Activated CD4-positive, alpha-beta T cell treated with anti-CD3 and anti-CD28 coated beads for 1 hour (primary cell): ENCODE results near the gene MFSD2B.
"Not testable (repeated sequence)": the region's sequence is repeated elsewhere in the genome, so short reads cannot be mapped to it uniquely, and the experiment has no call there.

Experiments used
- DNase-seq: peaks from one replicate; pipeline ENCODE4 v3.0.0-alpha.2; 2020

MFSD2B gene

DNA sequence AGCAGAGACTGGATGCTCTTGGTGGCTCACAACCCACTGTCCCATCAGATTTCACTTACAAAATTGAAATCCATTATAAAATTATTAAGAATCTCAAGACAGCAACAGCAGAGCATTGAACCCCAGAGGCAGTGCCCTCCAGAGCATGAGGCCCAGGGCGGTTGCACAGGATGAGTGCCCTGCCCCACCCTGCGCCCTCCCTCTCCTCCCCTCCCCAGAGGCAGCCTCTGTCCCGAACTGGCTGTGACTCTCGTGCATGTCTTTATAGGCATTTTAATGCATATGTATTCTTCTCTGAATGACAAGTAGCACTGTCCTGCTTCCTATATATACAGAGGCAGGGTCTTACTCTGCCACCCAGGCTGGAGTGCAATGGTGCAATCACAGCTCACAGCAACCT, 10.4 kb downstream of the MFSD2B start:
- DNase-seq = no peak

DNA sequence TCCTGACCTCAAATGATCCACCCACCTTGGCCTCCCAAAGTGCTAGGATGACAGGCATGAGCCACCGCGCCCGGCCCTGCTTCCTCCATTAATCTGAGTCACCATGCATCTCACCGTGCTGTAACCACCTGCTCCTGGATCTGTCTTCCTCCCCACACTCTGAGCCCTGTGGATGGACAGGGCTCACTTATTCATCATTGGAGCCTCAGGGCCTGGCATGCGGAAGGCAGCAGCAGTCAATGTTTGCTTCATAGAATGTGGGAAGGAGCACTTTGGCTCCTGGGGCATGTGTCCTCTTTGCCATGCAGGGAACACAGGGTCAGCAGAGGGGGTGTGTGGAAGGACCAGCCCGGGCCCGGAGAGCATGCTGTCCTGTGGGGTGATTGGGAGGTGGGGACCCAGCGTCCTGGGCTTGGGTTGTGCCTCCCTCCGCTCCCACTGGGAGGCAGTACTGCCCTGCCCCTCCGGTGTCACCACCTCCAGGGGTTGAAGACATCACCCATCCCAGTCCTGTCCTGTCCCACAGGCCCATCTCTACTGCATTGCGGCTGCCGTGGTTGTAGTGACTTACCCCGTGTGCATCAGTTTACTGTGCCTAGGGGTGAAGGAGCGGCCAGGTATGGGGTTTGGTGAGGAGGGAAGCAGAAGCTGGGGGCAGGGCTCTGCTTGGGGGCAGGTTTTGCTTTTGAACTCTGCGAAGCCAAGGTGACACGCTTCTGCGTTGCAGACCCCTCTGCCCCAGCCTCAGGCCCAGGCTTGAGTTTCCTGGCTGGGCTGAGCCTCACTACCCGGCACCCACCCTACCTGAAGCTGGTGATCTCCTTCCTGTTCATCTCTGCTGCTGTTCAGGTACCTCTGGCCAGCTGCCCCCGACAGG, 11.5 kb downstream of the MFSD2B start:
- no peak for DNase-seq

DNA sequence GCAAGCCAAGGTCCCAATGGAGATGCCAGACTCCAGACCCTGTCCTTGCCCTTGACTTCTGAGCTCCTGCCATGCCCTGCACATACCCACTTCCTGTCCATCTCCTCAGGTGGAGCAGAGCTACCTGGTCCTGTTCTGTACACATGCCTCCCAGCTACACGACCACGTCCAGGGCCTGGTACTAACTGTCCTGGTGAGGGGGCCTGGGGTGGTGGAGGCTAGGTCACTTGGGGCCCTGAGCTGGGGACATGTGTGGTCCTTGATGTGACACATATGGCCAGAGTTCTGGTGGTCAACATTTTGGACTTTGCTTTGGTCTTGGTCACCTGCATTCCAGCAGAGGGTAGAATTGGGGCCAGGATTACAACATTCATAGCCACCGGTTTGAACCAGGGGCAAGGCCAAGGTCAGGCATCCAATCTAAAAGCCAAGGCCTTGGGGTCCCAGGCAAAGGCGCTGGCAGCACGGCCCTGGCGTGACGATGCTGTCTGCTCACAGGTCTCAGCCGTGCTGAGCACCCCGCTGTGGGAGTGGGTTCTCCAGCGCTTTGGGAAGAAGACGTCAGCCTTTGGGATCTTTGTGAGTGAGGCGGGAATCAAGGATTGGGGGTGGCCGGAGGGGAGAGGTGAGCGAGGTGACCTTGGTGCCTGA, 12.6 kb downstream of the MFSD2B start:
- no peak for DNase-seq

DNA sequence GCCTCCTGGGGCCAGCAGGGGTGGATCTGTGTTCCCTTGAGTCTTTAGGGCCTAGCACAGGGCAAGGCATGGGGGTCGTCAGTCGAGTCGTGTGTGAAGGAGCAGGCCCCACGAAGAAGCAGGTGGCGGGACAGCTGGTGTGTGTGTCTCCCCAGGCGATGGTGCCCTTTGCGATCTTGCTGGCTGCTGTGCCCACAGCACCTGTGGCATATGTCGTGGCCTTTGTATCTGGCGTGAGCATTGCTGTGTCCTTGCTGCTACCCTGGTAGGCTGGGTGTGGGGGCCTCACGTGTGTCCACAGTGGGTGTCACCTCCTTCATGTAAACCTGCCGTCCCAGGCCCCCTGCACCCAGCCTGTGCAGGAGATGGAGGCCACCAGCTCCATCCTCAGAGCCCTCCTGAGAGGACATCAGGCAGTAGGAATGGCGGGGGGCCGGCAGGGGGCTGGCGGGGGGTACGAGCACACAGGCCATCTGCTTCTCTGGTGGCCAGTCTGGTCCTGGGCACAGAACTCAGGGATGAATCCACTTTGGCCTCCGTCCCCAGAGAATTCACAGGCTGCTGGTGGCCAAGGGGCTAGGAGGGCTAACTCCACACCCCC, 13.2 kb downstream of the MFSD2B start:
- no peak for DNase-seq

DNA sequence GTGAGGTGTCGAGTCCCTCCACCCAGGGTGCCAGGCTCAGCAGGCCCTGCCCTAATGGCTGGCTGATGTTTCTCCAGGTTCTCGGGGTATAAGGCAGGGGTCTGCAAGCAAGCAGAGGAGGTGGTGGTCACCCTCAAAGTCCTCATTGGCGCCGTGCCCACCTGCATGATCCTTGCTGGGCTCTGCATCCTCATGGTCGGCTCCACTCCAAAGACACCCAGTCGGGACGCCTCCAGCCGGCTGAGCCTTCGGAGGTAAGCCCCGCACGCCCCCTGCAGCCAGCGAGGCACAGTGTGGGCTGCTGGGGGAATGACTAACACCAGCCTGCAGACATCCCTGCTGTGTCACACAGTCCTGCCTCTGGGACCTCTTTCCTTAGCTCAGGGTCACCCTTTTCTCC, 14.1 kb downstream of the MFSD2B start:
- no peak for DNase-seq

DNA sequence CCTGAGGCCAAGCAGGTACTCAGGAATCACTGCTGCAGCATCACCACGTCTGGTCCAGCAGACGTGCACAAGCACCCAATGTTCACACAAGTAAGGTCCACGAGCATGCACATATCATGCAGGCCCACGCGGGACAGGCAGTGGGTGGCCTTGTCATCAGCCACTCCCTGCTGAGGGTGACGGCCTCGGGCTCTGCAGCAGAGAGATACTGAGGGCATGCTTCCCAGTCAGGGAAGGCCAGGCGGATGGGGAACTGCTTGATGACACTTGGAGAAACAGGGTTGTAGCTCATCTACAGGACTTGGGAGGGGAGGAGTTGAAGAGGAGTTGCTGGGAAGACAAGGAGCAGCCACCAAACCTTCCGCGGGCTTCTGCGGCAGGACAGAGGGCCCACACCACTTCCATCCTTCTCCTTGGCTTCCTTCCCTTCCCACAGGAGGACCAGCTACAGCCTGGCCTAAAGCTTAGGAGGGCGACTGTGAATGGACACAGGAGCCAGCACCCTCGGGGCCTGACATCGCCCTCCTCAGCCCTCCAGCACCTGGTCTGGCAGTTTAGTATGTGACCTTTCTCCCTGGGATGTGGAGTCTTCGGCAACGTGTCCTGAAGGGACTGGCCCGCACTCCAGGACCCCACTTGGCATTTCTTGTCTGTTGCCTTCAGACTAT, 15.2 kb downstream of the MFSD2B start:
- no peak for DNase-seq

DNA sequence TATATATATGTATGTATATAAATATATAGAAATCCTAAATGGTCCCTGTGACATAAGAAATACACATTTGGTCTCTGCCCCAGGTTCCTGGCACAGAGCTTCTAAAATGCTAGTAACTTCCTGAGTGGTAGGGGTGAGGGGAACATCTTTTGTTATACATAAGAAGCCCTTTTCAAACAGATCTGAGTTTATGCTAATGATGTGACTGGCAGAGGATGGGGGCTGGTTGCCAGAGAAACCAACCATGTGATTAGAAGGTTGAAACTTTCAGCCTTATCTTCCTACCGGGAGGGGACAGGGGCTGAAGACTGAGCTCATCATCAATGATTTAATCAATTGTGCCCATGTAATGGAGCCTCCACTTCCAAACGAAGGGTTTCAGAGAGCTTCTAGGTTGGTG, 16.3 kb downstream of the MFSD2B start:
- DNase-seq = no peak

DNA sequence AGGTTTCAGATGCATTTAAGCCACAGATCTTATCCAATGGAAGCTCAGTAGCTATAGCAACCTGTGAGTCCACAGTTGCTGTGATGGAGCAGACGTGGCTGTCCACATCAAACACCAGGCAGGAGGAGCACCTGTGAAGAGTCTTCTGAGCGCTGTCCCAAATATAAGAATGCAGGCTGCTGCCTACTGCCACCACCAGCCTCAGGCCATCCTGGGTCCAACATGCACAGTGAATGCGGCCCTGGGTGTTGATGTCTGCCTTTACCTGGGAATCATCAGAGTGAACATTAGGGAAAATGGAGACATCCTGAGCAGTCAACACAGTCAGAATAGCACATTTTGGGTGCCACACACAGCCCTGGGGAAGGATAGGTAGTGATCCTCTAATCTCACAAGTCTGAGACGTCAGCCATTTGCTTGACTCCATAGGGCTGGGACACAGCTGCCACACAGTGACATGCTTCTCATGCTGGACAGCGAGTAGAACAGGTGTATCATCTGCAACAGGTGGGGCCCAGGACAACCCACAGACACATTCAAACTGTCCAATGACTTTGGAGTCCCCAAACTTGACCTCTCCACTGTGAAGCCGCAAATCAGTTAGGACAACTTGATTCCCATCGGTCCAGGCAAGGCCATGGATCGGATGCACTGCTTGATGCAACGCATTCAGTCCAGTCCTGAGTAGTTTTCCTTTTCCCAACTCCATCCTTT, 29.1 kb downstream of the MFSD2B start:
- no peak for DNase-seq

DNA sequence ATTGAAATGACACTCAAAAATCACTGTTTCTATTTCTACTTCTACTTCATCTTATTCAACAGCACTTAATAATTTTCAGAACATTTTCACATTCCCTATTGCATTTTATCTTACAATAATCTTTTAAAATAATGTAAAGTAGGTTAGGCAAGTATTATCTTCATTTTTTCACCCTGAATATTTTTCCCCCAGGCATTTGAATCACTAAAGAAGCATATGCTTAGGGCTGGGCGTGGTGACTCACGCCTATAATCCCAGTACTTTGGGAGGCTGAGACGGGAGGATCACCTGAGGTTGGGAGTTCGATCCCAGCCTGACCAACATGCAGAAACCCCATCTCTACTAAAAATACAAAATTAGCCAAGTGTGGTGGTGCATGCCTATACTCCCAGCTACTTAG, 30.6 kb downstream of the MFSD2B start:
- DNase-seq = no peak

DNA sequence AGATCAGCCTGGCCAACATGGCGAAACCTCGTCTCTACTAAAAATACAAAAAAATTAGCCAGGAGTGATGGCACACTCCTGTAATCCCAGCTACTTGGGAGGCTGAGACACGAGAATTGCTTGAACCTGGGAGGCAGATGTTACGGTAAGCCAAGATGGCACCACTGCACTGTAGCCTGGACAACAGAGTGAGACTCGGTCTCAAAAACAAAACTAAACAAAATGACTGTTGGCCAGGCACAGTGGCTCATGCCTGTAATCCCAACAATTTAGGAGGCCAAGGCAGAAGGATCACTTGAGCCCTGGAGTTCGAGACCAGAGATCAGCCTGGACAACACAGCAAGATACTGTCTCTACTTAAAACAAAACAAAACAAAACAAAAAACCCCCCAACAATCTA, 33.2 kb downstream of the MFSD2B start:
- DNase-seq = not testable (repeated sequence)

DNA sequence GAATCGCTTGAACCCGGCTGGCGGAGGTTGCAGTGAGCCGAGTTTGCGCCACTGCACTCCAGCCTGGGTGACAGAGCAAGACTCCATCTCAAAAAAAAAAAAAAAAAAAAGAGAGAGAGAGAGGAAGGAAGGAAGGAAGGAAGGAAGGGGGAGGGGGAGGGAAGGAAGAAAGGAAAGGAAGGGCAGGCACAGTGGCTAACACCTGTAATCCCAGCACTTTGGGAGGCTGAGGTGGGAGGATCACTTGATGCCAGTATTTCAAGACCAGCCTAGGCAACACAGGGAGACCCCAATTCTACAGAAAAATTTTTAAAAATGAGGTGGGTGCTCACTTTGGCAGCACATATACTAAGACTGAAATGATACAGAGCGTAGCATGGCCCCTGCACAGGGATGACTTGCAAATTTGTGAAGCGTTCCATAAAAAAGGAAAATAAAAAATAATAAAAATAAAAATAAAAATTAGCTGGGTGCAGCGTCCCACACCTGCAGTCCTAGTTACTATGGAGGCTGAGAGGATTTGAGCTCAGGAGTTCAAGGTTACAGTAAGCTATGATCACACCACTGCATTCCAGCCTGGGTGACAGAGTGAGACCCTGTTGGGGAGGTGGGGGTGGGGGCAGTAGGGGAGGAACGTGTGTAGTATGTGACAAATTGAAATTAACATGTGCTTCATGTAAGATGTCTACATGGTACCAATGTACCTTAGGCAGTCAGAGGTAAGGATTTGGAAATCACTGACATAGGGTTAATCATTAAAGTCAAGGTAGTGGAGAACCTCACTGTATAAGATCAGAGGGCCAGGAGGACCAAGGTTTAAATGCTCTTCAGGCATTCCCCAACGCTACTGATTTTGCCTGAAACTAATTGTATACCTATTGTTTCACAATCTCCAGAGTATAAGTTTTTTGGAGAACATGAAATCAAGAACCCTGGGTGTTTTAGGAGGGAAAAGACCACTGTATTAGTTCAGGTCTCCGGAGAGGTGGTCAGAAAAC, 35.9 kb downstream of the MFSD2B start:
- DNase-seq = no peak

DNA sequence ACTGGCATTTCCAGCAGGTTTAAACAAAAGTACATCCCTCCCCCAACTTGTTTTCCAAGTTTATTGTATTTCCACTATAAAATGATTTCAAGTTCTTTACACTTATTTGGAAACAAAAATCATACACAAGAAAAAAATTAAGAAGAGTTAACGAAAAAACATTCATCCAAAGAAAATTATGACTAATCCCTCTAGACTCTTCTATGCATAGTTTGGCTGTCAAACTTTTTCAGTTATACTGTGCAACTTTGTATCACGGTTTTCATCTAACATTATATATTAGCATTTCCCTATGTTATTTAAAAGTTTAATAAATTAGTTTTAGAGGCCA, 36.7 kb downstream of the MFSD2B start:
- no peak for DNase-seq

DNA sequence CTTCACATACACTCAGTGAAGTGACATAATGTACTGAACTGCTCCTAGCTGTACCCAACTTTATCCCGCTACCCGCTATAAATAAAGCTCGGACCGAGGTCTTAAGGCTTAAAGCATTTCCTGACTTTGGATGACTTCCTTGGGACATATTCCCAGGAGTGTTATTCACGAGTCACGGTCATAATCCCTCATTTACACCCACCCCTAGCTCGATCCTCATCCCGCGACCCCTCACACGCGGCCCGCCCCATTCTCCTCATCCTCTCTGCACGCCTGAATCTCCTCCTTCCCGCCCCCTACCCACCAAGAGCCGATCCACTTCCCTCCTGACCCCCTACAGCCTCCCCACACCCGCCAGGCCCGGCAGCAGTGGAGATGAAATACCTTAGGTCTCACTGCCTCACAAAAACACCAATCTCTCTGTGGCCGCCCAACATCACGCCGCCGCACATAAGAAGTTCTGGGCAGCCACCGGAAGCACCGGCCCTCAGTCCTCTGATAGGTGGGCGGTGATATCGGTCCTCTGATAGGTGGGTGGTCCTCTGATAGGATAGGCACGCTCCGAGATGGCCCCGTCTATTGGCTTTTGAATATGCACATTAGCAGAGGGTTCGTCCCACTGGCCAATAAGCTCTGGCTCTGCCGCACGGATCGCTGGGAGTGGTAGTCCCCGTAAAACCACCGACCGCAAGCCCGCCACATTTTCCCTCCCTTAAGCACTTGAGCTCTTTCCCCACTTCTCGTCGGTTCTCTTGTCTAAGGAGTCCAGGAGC, 37.2 kb downstream of the MFSD2B start, which contains the start of gene WDCP:
TSS of gene WDCP (minus strand) at position 462 of the 773 bp plus-strand sequence. CDS start 7,897 bp downstream, outside the sequence.
- peak; percentile 87 for DNase-seq

DNA sequence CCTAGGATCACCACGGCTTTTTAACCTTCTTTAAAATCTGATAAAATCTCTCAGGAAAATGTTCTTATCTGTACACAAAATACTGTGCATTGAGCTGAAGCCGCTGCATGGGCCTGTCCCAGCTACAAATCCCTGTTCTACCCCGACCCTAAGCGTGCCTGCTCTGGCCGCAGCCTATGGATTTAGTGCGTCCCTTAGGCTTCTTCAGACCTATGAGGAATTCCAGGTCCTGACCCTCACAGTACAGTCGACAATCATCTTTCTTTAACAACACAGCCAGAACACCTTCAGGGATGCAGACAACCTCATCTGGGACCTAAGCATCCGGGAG, 37.8 kb downstream of the MFSD2B start:
- DNase-seq = no peak

DNA sequence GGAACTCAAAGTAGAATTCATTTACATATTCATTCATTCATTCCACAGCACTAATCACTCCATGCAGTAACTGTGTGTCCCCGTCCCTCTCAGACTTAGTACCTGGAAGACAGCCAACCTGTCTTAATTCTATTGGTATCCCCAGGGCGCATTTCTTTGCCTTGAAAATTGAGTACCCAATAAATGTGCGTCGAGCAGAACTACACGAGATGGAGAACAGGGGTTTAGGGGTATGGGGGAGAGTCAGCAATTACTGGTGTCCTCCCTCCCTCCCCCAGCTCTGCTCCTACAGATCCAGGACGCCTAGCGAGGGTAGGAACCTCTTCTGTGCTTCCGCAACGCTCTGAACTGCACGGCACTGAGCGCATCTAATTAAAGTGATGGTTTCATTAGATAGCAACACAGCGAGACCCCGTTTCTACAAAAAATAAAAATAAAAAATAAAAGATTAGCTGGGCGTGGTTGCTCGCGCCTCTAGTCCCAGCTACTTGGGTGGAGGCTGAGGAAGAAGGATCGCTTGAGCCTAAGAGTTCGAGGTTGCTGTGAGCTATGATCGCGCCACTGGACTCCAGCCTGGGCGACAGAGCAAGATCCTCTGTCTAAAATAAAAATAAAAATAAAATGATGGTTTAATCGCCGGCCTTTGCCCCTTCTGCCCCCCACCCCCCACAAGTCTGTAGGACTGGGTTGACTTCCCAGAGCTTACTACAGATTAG, 39.0 kb downstream of the MFSD2B start:
- no peak for DNase-seq

DNA sequence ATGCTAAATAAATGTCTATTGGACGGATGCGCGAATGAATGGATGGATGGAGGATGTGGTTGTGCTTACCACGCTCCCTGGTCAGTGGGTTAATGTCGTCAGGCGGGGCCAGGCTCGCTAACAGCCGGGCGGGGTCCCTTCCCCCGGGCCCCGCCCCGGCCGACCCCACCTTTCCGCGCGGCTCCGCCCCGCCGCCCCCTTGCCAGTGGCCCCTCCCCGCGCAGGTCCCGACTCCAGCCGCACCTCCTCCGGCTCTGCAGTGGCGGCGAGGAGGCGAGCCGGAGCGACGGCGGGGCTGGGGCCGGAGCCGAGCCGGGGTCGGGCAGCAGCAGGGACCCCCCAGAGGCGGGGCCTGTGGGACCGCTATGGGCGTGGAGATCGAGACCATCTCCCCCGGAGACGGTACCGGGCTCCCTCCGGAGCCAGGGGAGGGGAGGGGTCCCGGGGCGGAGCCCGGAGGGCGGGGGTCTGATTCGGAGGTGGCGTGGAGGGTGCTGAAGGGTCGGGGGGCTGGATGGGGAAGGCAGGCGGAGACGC, 39.7 kb downstream of the MFSD2B start, which contains the start of gene FKBP1B:
TSS of gene FKBP1B (plus strand) at position 257 of the 537 bp plus-strand sequence. CDS start at position 366, 109 bp downstream.
- peak; percentile 8 for DNase-seq

DNA sequence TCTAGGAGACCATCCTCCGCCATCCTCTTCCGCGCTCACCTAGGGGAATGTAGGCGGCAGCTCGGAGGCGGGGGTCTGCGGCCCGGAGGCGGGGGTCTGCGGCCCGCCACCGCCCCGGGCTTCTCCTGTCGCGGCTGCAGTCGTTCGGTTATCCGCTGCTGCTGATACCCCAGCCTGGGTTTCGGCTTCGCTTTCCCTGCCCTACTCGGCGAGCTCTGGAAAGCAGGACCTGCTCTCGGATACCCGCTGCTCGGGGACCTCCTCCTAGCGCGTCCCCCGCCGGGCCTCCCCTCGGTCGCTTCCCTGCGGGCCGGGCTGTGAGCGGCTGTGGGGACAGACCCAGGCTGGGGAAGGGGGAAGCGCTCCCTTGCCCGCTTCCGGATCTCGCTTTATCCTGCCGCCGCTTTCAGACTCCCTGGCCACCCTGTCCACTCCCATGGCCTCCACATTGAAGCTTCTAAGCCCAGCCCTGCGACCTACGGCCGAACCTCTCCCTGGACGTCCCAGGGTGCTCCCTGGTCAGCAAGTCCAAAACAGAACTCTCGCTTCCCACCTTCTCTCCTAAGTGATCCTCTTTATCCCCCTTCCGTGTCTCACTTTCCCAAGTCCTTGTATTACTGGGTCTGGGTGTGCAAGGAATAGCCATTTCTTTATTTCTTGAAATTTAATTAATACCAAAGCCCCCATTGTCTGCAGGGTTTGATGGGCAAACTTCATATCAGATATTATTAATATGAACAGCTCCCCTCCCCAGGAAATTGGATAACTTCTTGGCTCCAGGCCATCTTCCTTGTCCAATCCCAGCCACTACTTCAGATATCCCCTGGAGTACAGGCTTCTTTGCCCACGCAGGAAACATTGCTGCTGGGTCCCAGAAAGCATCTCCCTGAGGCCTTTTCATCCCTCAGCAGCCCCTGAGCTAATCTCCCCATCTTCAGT, 40.4 kb downstream of the MFSD2B start:
- peak; percentile 9 for DNase-seq

DNA sequence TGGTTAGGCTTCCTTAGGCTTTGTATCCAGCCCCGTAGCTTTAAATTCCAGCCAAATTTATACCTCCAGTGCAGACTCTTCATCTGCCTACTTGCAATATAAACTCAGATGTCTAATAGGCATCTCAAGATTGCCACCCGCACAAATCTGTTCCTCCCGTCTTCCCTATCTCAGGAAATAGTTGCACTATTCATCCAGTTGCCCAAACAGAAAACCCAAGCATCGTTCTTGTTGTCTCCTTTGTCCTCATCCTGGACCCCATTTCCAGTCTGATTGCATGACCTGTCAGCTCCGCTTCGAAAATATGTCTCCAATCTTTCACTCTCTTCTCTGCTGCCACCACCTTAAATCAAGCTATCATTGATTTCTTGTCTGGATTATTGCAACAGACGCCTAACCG, 41.9 kb downstream of the MFSD2B start:
- DNase-seq = no peak

DNA sequence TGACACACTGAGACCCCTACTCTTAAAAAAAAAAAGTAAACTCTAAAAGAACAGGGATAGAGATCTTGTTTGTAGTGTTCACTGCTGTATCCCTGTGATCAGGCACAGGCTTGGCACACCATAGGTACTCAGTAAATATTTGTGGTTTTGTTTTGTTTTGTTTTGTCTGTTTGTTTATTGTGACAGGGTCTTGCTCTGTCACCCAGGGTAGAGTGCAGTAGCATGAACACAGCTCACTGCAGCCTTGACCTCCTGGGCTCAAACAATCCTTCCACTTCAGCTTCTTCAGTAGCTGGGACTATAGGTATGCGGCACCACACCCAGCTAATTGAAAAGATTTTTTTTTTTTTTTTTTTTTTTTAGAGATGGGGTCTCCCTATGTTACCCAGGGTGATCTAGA, 43.1 kb downstream of the MFSD2B start:
- DNase-seq = no peak
